Measurements from ENCODE around the gene PTCD1. TPM values are rescaled to one million over a fixed set of nuclear protein-coding genes. Genes with fewer than 3 reads are reported as not detected.

PTCD1 gene, protein sequence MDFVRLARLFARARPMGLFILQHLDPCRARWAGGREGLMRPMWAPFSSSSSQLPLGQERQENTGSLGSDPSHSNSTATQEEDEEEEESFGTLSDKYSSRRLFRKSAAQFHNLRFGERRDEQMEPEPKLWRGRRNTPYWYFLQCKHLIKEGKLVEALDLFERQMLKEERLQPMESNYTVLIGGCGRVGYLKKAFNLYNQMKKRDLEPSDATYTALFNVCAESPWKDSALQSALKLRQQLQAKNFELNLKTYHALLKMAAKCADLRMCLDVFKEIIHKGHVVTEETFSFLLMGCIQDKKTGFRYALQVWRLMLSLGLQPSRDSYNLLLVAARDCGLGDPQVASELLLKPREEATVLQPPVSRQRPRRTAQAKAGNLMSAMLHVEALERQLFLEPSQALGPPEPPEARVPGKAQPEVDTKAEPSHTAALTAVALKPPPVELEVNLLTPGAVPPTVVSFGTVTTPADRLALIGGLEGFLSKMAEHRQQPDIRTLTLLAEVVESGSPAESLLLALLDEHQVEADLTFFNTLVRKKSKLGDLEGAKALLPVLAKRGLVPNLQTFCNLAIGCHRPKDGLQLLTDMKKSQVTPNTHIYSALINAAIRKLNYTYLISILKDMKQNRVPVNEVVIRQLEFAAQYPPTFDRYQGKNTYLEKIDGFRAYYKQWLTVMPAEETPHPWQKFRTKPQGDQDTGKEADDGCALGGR
- total RNA-seq = 1 to 10 TPM; 2.6 to 2.8 TPM
- long read RNA-seq, full-length matches to known transcripts = 8 of 8 reads
- long read RNA-seq, partial matches to known transcripts = 0 of 8 reads
- long read RNA-seq, other reads (novel, unspliced or antisense) = 0 of 8 reads

DNA sequence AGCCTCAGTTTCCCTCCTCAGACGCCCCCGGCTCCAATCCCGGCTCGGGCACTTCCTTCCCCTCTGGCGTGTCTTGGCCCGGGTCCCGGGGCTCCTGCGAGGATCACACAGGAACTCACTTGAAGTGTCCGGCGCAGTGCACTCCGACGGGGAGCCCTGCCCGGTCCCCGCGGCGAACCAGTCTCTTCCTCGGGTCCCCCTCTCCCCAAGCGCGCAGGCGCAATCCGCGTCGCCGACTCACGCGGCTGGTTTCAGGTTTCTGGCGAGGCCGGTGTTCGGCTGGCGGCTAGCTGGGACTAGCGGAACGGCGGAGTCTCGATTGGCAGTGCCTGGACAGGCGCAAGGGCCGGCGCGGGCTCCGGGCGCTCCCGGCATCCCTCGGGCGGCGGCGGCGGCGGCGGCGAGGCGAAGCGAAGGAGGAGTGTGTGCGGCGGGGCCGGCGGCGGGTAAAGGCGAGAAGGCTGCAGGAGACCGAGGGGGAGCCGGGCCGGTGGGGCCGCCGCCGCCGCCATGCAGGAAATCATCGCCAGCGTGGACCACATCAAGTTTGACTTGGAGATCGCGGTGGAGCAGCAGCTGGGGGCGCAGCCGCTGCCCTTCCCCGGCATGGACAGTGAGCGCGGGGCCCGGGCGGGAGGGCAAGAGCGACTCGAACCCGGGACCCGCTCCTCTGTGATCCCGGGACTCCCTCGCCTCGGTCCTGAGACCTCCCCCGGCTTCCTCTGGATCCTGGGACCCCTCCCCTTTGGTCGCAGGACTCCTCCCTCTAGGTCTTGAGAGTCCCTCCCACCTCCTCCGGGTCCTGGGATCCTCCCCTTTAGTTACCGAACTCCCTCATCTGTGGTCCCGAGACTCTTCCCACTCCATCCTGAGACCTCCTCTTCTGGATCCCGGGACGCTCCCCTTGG is at the start of gene PTCD1, which contains the start of gene CPSF4:
TSS of gene PTCD1 (minus strand) at position 226 of the 908 bp plus-strand sequence. CDS start 3,556 bp downstream, outside the sequence.
TSS of gene CPSF4 (plus strand) at position 371 of the 908 bp plus-strand sequence. CDS start at position 511, 140 bp downstream.
- peak; percentile 97 for DNase-seq
- peak; percentile 98 for ATAC-seq
- intact Hi-C loops (cut with DNase I) = no loop called here

DNA sequence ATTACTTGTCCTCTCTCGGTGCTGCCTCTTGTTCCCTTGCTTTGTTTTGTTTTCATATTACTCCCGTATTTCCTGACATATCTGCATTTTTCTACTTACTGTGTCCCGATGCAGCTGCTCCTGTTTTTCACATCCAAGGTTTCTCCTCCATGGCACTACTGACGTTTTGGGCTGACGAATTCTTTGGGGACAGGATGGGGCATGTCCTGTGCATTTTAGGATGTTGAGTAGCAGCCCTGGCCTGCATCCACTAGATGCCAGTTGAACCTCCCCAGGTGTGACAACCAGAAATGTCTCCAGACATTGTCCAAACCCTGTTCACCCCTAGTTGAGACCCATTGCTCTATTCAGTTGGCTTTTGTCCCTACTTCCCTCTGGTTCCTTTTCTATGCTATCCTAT is 46.5 kb upstream of the PTCD1 start:
- intact Hi-C loops (cut with DNase I) = no loop called here
- ATAC-seq (no peak), DNase-seq (no peak)

DNA sequence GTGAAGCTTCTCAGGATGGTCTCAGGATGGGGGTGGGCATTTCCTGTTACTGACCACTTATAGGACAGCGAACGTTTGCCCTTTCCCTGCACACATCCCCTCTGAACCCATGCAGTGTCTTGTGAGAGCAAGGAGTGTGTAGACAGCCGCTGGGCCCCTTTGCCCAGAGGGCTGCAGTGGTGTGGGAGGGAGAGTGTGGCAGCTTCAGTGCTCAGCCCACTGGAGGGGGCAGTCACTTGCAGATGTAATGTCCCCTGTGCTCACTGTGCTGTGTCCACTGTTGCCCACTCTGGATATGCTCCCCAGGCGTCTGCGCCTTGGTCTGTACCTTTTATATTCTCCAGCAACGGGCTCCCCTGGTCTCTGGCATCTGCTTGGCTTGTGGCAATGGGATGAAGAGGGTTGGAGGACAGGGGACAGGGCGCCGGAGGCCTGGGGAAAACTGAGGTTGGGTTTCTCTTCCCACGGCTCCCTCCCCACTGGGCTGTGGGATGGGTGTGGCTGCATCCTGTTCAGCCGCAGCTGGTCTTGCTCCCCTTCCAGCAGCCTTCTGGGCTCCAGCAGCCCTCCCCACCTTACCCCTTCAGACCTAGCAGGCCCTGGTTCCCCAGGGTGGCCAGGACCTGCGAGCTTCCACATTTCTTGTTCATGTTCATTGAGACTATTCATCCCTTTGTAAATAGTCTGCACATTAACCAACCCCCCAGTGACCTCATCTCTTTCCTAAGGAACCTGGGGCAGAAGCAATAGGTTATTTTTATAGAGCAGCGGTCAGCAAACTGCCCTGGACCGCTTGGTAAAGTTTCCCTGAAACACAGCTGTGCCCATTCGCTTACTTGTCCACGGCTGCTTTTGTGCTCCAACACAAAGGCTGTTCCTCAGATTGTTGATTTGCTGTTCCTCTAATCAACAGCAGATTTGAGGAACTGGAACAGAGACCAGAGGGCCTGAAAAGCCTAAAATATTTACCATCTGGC is 40.2 kb upstream of the PTCD1 start:
- DNase-seq (no peak), ATAC-seq (peak; percentile 40 to 59)
- intact Hi-C loops (cut with DNase I) = no loop called here

DNA sequence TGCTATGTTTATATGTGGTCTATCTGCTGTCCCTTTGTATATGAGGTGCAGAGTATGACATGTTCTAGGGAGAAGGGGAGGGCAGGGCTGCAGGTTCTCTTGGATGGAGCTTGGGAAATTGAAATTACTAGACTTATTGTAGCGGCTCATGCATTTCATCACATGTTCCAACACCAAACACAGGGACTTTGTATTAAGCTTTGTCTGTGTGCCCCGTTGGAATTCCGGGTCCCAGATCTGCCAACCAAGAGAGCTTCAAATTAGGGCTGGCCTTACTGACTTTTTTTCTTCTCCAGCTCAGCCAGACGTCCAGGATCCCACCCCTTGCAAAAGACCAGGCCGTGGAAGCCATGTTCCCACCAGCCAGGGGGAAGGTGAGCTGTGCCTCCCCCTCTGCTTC is 37.5 kb upstream of the PTCD1 start:
- DNase-seq (no peak), ATAC-seq (no peak)
- intact Hi-C loops (cut with DNase I) = no loop called here

DNA sequence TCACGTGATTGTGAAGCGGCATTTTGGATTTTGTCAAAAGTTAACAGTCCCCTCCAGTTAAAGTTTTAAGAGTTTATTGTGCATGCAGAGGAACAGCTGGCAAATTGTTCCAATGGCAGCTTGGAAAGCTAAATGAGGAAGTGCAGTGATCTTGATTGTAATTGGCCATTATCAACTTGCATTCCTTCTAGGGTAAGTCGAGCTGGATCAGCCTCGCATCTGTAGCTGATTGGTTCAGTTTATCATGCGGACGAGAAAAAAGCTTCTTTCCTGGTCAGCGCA is 34.7 kb upstream of the PTCD1 start:
- intact Hi-C loops (cut with DNase I) = loop anchor here in 1 of 2 donors (2.0 kb wide), 1 partner anchor 26 kb away; no protein-coding TSS in a partner anchor
- ATAC-seq = peak; percentile 9 to 10

DNA sequence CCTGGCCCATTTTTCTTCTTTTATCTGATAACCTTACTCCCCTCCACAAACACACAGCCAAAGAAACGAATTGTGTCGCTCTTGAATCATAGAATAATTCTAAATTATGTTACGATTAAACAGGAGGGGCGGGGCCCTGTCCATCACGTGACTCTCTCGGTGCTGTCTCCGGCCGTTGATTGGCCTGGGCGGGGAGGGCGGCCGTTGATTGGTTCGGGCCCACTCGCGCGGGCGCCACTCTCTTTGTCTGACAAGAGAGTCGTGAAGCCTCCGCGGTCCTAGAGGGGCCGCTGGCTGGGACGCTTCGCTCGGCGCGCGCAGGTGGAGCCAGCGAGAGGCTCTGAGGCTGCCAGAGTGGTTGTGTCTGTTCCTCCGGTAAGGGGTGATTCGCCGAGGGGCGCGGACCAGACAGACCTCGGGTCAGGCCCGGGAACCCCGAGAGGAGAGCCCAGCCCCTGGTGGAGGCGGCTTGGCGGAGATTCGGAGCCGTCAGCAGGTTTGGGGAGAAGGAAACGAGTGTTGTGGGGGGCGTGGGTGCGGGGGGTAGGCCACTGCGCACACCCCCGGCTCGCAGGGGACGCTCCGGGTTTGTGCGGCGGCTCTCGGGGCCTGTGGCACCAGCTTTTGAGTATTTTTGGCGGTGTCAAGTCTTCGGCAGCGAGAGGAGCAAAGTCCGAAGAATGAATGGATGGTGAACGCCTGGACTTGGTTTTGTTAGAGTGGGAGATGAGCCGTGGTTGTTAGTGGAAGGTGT is 34.1 kb upstream of the PTCD1 start, which contains the start of gene ZNF789:
TSS of gene ZNF789 (plus strand) at position 330 of the 754 bp plus-strand sequence. CDS start 3,567 bp downstream, outside the sequence.
- ATAC-seq (peak; percentile 99), DNase-seq (peak; percentile 99)
- intact Hi-C loops (cut with DNase I) = loop anchor here in 1 of 2 donors (2.0 kb wide), 1 partner anchor 26 kb away; no protein-coding TSS in a partner anchor

More for the DNA sequence above, 34.7 kb upstream of the PTCD1 start:
- peak; percentile 21 for DNase-seq

DNA sequence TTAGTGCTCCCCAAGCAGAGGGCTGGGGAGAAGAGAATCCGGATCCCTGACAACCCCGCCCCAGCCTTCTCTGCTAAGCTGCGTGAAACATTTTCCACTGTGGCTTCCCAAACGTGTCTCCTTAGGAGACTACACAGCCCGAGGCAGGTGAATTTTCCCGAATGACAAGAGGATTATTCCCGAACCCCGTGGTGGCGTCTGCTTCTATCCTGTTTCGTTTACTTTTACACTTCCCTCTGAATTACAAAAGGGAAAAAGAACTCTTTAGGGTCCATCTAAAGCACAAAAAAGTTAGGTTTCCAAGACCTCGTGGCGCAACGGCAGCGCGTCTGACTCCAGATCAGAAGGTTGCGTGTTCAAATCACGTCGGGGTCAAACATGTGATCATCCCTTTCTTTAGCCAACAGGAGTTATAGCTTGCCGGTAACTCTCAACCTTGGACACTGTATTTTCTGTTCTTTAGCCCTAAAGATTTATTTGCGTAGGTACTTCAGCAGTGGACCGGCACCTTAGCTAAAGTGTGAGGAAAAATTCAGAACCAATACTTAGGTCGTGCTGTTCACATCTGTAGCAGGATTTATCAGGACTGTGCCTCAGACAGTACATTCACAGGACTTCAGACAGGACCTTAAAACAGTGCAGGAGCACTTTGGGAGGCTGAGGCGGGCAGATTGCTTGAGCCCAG is 30.9 kb upstream of the PTCD1 start:
- no peak for ATAC-seq
- intact Hi-C loops (cut with DNase I) = no loop called here

DNA sequence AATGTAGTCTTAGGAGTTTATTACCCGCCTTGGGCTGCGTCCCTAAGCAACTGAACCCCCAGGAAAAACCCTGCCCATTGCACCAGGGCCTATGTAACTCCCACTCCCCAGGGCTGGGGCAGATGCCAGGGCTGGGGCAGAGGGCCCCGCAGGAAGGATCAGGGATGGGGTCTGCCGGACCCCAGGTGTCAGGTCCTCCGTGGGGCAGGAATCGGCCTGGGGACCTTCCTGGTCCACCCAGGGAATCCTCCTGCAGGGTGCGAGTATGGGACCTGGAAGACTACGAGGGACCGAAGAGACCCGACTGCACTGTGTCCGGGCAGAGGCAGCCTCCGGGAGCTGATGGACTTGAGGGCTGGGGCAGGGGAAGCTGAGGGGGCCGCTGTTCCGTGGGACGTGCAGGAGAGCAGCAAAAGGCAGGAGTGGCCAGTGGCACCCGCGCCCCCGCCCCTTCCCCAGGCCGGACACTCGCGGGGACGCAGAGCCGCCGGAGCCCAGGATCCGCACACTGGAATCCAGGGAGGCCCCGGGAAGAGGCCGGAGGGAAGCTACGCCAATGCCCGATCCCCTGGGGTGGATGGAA is 29.8 kb upstream of the PTCD1 start:
- DNase-seq (peak; percentile 20), ATAC-seq (no peak)
- intact Hi-C loops (cut with DNase I) = no loop called here

More for the DNA sequence above, 30.9 kb upstream of the PTCD1 start:
- peak; percentile 13 for DNase-seq

DNA sequence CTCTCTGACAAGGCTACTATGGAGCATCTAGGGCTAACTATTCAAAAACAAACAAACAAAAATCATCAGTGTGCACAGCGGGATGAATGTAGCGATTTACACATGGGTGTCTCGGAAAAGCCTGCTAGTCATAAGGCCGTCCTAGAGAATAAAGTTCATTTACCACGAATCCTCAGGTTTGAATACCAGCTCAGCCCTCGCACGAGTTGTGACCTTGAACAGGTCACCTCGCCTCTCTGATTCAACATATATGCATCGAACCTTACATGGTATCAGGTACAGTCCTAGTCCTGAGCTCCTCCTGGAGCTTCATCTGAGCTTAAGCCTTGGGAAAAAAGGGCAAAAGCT is 26.8 kb upstream of the PTCD1 start:
- DNase-seq = peak; percentile 4
- intact Hi-C loops (cut with DNase I) = no loop called here
- peak; percentile 2 to 11 for ATAC-seq

DNA sequence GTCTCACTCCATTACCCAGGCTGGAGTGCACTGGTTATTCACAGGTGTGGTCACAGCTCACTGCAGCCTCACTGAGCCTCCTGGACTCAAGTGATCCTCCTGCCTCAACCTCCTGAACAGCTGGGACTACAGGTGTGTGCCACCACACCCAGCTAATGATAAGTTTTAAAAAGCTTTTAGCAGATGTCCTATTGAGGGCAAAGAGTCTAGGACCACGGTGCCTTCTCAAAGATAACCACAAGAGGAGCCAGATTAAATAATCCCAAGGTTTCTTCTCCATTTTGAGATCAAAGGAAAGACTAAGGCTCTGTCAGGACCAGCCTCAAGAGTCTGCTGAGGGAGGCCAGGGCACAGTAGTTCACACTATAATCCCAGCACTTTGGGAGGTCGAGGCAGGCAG is 22.6 kb upstream of the PTCD1 start:
- ATAC-seq (no peak), DNase-seq (no peak)
- intact Hi-C loops (cut with DNase I) = no loop called here

DNA sequence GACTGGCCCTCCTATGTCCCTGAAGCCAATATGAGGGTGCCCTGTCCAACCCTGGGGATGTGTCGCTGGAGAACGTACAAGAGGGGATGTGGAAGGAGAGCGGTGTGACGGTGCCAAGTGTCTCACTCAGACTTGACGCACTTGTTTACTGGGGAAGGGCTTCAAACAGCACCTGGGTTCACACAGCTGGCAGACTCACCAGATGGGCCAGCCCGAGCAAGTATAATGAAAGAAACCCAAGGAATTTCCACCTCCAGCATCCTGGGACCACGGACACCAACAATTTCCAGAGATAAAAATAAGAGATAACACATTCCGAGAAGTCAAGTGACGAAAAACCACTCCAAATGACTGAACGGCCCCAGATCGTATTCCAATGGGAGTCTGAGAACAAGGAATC is 22.1 kb upstream of the PTCD1 start:
- ATAC-seq (no peak), DNase-seq (no peak)
- intact Hi-C loops (cut with DNase I) = no loop called here

DNA sequence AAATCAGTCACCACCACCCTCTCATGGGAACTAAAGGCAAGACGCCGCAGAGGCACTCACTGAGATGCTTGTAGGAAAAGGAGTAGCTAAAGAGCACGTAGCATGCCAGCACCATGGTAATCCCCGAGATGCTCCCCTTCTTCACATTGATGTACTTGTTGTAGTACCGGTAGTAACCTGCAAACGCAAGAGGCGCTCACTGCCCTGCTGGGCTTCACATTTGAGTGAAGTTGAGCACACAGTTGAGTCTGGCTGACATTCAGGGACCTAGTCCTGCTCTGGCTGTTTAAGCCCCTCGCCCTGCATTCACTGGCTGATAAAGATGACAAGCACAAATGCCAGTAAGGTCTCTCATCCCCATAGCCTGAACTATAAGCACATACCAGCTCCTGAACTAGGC is 20.5 kb upstream of the PTCD1 start:
- DNase-seq = peak; percentile 21
- intact Hi-C loops (cut with DNase I) = no loop called here
- no peak for ATAC-seq

DNA sequence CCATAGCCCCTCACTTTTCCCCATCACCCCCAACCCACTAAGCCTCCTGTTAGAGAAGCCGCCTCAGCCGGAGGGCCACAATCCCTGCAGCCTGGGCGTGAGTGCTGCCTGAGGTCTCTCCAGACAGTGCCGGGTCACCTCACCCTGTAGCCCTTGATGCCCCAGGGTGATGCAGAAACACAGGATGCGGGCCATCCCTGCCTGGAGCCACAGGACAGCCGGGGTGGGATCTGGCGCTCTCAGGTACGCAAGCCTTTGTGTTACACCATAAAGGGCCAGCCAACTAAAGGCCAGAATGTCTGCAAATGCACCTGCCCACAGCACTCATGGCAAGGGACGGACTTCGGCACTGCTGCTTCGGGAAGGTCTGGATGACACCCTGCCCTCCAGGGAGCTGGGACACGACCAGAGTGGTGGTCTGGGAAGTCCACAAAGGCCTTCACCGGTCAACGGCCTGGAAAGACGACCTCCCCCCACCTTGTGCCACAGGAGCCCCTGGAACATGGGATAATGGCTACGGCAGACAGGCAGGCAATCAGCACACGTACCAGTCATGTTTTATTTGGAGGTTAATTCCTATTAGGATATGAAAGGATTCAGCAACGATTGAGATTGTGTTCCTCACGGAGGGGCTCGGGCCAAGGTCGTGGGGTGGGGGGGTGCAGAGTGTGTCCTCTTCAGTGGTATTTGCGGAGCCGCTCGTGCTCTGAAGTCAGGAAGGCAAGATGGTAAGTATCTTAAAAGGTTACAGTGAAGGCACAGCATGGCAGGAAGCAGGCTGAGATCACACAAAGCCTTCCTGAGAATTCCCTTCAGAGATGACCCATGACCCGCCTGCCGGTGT is 19.3 kb upstream of the PTCD1 start:
- DNase-seq = no peak
- intact Hi-C loops (cut with DNase I) = no loop called here
- no peak for ATAC-seq

DNA sequence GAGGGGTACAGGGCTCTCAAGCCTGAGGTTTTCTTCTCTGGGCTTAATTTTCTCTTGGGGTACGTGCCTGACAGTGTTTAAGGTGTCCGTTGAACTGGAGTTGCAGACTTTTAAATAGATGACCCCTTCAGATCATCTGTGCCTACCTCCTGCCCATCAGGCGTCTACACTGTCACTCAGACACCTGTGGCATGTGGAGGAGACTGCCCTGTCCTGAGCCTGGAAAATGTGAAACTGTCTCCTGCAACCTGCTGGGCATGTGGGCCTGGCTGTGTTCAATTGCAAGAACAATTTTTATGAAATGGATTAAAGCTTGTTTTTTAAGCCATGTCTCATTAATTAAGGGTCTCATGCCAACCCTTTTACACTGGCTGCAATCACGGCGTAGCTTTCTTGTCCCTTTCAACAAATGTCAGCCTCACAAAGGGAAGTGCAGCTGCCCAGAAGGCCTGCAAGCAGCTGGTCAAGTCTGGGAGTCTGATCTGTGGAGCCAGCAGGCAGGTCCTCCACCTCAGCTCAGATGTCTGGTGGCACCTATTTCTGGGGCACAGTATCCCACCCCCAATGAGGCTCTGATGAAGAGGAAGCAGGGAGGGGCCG is 18.6 kb upstream of the PTCD1 start:
- DNase-seq (no peak), ATAC-seq (no peak)
- intact Hi-C loops (cut with DNase I) = no loop called here

DNA sequence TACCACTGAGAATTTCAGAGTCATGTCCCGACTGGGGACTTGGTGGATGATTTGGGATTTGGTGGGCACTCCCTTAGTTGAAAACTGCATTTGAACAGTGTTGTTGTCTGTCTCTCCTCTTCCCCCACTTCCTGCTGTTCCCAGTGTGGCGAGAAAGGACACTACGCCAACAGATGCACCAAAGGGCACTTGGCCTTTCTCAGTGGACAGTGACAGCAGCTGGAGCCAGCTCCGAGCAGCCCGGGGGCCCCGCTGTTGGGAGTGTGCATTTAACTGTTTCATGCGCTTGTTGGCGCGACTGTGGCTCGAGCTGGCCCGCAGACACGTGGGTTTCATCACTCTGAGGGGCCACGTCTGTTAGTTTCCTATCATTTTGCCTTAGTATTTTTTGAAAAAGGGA is 17.7 kb upstream of the PTCD1 start:
- no peak for DNase-seq
- no peak for ATAC-seq
- intact Hi-C loops (cut with DNase I) = no loop called here

Measured in left cardiac atrium (tissue), 4 donors.